GM19397 (cell line): ENCODE data around the gene NOD1.

Source experiments
- ATAC-seq: cut with Tn5 transposase; IDR thresholded peaks from one replicate; pipeline ENCODE4 v1.9.1; 2021; ENCODE audit warnings: mild to moderate bottlenecking, moderate library complexity; ENCODE audit not compliant: unreplicated experiment

NOD1 gene

DNA sequence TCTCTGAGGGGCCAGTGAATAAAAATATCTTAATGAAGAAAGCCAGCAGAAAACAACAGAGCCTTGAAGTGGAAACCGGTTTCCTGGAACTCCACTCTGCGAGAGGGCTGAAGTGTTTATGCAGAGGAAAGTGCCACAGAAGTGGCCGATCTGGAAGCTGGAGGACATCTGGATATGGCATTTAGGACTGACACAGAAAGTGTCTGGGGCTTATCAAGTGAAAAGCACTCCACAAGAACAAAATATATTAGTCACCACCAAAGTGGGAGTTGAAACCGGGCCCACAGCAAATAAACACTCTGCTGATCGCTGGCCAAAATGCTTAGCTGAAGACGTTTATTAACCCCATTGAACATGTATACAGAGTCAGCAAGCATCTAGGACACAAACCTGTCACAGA lies 7.8 kb downstream of the NOD1 start:
- ATAC-seq, result no peak

DNA sequence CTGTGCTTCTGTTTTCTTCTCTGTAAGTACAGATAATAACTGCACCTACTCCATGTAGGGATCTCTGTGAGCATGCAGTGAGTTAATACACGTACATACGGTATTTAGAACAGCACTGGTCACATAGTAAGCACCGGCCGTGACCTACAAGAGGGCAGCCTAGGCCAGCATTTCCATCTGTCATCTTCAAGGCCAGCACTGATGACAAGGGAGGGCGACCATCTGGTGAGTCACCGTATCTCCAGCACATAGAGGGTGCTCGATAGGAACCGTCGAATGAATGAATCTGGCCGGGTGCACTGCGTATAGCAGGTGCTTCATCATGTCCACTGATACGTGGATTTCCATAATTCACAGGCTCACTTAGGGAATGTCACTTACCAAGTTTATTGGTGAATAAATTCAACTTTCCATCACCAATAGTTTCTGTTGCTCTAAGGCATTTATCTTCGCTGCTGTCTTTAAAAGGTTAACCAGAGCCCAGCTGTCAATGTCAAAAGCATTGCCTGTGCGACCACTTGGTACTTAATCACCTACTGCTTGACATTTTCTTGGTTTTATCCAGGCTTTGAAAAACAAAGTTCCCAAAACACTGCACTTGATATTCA lies 8.3 kb downstream of the NOD1 start:
- ATAC-seq, result no peak

GRCh38 chr7:30469303-30469702 lies 9.3 kb downstream of the NOD1 start:
- no peak for ATAC-seq

GRCh38 chr7:30468791-30469190 lies 9.8 kb downstream of the NOD1 start:
- no peak for ATAC-seq

- ATAC-seq, result no peak
These were observed 10.5 kb downstream of the NOD1 start for GRCh38 chr7:30468041-30468440.

DNA sequence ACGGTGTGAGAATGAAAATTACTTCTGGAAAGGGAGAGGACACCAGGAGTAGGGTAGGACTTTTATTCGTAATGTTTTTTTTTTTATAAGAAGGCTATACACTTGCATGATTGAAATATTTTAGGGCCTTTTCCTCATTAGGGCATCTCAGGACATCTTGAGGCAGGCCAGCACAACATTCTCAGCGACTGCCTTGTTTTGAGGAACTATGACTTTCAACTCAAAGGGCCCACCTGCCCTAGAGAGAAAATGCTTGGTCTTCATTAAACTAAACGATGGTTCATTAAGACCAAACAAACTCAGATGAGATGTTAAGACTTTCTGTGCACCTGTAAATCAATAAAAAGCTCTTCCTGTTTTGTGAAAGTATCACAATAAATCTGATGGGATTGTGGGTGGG lies 11.3 kb downstream of the NOD1 start:
- ATAC-seq, result no peak

GRCh38 chr7:30466266-30466665 lies 12.3 kb downstream of the NOD1 start:
- no peak for ATAC-seq

DNA sequence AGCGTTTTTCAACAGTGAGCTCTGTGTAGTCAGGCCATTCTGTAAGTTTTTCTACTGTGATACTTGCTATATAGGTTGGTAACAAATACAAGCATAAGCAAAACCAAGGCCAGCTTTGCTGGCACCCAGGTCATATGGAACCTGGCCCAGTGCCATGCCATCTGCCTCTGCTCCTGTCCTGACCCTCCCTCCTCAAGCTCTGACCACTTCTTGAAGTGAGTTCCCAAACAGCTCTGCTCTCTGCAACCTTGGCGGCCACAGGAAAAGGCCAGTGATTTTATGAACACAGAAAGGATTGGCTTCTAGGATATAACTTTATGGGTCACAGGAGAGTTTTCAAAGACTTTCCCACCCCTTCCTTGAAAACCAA lies 12.8 kb downstream of the NOD1 start:
- ATAC-seq, result no peak

- no peak for ATAC-seq
These were observed 13.4 kb downstream of the NOD1 start for GRCh38 chr7:30465046-30465810.

- ATAC-seq, result peak; percentile 46
These were observed 14.3 kb downstream of the NOD1 start for GRCh38 chr7:30464231-30464671.

DNA sequence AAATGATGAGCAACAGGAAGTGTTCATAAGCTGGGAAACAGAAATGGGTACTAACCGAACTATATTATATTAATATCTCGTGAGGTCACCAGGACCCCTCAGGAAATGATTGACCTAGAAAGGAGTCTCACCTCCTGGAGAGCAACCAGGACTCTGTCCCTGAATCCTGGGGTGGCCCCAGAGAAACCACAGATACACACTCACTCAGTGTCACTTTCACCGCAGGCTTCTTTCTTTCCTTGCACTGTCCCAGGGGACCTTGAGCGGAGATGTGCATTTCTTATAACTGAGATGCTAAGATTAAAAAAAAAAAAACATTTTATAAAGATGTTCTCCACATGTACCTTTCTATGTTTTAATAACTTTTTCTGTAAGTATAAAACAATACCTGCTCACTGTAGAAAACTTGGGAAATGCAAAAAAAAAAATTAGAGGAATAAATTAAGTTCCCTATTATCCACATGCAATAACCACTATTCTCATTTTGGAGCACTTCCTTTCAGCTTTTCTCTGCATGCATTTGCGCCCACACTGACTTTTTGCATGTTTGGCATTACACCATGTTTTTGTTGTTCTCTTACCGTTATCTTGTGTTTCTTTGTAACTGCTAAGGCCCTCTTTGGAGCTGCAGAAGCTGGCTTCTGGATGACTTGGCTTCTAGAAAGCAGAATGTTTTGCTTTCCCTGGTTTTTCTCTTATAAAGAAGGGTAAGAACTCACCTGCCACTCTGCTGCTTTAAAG lies 15.0 kb downstream of the NOD1 start:
- ATAC-seq, result peak; percentile 58

- no peak for ATAC-seq
These were observed 16.4 kb downstream of the NOD1 start for GRCh38 chr7:30462179-30462578.

DNA sequence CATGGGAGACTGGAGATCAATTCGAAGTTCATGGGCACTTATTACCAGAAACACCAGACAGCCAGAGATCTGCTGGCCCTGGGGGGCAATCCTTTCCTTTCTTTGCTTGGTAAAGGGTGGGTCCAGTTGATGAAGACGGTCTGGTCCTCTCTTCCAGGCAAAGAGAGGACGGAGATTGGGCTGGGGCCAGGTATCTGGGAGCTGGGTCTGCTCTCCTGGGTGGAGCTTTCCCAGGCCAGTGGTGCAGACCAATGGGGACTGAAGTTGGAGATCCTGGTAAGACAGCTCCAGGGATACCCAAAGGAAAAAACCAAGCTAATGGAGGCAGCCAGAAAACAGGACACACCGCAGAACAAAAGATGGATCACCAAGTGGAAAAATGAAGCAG lies 18.3 kb downstream of the NOD1 start:
- ATAC-seq, result no peak

DNA sequence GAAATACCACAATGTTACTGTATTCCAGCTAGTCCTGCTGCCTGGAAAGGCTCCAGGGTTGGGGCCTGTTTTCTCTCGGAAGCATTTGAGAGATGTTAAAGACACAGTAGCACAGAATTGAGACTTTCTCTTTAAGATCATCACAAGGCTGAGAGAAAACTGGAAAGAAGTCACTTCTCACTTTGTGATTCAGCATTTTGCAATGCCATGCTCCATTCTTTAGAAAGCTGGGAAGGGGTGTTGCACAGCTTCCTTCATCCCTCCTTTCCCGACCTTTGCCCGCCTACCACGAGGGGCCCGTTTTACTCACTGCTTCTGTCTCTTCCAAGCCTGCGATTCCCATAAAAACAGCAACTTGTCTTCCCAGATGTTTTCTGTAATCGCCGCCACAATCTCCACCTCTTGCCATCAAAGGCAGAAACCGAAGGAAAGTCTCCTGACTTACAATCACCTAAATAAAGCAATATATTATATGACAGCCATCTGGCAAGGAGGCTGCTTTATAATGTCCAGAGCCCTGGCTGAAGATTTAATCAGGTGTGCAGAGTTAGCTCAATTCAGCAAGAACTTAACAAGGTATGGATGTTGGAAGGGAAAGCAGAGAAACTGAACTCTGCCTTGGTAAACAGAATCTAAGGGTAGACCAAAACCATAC lies 18.9 kb downstream of the NOD1 start:
- ATAC-seq, result no peak

GRCh38 chr7:30458311-30458710 lies 20.3 kb downstream of the NOD1 start:
- no peak for ATAC-seq

DNA sequence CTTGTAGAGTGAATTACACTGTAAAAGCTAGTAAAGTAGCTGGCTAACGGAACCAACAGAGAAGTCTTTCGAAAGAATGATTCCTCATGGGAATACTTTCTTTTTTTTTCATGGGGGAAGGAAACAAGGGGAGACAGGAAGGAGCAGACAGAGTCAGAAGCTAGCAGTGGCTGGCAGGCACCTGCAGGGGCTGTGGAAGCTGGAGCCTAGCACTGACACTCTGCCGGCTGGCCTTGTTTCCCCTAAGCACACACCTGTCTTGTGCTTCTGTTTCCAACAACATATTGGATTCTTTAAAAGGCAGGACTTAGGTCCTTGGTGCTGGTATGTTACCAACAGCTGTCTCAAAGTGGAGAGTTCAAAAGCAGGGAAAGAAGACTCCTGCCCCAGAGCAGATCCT lies 24.7 kb downstream of the NOD1 start:
- no peak for ATAC-seq

DNA sequence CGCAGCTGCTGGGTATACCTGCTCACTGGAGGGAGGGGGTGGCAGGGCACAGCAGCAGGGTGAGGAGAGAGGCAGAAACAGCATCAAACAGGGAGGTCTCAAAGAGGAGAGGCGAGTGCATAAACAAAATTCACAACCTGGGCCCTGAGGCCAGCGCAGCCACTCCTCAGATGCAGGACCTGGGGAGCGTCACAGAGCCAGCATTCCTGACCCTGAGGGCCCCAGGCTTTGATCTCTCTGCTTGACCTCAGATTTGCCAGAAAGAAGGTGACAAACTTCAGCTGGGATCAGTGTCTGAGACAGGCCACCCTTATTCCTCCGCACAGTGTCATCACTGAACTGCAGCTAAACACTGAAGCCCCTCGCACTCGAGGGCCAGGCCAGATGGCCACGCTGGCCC lies 25.6 kb downstream of the NOD1 start:
- no peak for ATAC-seq

- no peak for ATAC-seq
These were observed 26.2 kb downstream of the NOD1 start for GRCh38 chr7:30452280-30452930.

- no peak for ATAC-seq
These were observed 26.9 kb downstream of the NOD1 start for GRCh38 chr7:30451539-30452279.

DNA sequence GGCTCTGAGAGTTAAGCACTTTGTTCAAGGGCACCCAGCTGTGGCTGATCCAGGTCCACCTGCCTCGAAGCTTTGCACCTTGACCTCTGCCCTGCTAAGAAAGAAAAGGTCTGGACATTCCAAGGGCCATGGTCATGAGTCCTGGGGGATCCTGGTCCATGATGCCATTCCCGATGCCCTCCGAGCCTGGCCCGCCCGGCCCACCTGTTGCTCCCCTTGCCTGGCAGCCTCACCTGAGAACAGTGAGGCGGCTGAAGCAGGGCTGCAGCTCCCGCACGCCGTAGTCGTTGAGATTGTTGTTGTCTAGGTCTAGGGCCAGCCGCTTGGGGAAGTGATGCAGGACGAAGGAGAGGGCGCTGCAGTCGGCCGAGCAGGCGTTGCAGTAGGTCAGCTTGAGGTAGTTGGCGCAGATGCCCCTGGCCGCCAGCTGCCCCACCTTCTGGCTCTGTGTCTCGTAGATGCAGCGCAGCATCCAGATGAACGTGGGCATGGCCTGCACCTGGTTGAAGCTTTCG lies 27.5 kb downstream of the NOD1 start:
- no peak for ATAC-seq
